GM18505 (cell line): ENCODE results near the gene RGR.
A peak's percentile ranks its signal among the peaks of the same experiment; 100 is the strongest.

Source experiments
- ATAC-seq: cut with Tn5 transposase; IDR thresholded peaks from one replicate; pipeline ENCODE4 v1.9.1; 2021; ENCODE audit not compliant: unreplicated experiment
- POLR2A ChIP-seq: IDR thresholded peaks from 4 replicates; pipeline ENCODE4 v1.6.1; 2011; ENCODE audit warnings: borderline replicate concordance; ENCODE audit not compliant: insufficient read depth, insufficient read length; ENCODE audit errors: extremely low read depth

The RGR gene

GRCh38 chr10:84244651-84245270 is at the start of gene RGR:
TSS of gene RGR (plus strand) at chr10:84245053. CDS start at chr10:84245091, 38 bp downstream.
- no peak for ATAC-seq
- no peak for TF ChIP-seq POLR2A

GRCh38 chr10:84196083-84196482 is 48.8 kb upstream of the RGR start:
- no peak for TF ChIP-seq POLR2A
- no peak for ATAC-seq

DNA sequence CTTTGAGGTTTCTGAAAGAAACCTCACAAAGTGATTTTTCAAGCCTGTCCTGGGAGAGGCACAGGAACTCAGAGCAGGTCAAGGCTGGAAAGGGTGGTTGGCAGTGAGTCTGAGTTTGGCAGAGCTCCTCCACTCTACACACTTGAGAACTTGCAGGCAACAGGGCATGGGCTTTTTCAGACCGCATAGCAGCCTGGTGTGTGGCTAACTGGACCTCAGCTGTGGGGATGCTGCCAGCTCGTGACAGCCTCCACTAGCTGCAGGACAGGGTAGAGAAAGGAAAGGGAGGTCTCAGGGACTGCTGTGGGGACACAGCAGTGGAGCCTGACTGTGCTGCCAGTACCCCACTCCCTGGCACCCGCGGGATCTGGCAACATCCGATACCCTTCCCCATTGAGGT is 47.9 kb upstream of the RGR start:
- no peak for TF ChIP-seq POLR2A
- ATAC-seq, result no peak

DNA sequence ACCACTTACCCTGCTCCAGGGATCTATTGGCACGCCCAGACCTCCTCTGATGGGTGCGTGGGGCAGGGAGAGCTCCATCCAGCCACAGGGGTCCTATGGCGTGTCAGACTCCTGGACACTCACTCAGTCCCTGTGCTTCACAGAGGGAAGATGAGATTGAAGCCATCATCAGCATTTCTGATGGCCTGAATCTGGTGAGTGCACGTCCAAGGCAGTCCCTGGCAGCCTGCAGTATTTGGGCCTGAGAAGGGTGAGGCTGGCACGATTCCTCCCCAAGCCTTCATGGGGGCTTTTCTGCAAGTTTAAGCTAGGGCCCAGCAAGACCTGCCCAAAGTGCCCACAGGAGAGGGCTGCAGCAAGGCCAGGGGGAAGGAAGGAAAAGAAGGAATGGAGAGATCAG is 47.2 kb upstream of the RGR start:
- no peak for ATAC-seq
- TF ChIP-seq POLR2A, result no peak

GRCh38 chr10:84198206-84198915 is 46.5 kb upstream of the RGR start:
- ATAC-seq, result no peak
- no peak for TF ChIP-seq POLR2A

- TF ChIP-seq POLR2A, result no peak
- ATAC-seq, result no peak
Measured at GRCh38 chr10:84200537-84201243, 44.2 kb upstream of the RGR start.

GRCh38 chr10:84201244-84201606 is 43.6 kb upstream of the RGR start:
- TF ChIP-seq POLR2A, result no peak
- no peak for ATAC-seq

- no peak for ATAC-seq
- no peak for TF ChIP-seq POLR2A
Measured at GRCh38 chr10:84201682-84202081, 43.2 kb upstream of the RGR start.

DNA sequence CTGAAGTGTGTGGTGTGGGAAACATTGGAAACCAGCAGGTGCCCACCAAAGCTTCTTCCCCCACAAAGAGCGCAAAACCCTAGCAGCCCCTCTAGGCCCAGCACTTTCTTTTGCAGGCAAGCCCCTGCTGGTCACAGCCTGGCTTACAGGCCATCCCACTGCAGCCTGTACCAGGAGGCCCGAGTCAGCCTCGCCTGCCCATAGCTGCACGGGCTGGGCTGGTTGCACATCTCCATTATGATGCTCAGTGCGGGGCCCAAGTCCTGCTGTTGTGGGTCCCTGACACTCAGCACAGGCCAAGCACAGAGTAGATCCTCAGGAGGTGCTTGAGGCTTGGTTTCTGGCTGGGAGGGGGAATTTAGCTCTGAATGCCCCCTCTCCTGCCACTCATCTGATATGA is 42.5 kb upstream of the RGR start:
- ATAC-seq, result no peak
- no peak for TF ChIP-seq POLR2A

DNA sequence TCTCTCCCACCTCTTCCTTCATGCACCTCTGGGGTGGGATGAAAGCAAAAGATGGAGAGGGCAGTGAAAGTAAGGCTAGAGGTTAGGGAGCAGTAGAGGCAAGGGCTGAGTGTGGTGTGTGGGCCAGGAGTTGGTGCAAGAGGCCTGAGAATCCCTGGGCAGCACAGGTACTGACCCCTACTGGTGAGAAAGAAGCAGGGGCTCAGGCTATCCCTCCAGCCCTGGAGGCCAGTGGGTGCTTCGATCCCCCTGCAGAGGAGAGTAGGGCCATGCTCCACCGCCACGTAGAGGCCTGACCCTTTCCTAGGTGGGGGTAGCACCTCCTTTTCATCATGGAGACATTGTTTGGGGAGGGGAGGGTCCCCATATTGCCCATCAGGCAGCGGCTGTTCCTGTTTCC is 40.7 kb upstream of the RGR start:
- peak; percentile 59 for ATAC-seq
- TF ChIP-seq POLR2A, result no peak

GRCh38 chr10:84204610-84205009 is 40.2 kb upstream of the RGR start:
- no peak for ATAC-seq
- TF ChIP-seq POLR2A, result no peak

DNA sequence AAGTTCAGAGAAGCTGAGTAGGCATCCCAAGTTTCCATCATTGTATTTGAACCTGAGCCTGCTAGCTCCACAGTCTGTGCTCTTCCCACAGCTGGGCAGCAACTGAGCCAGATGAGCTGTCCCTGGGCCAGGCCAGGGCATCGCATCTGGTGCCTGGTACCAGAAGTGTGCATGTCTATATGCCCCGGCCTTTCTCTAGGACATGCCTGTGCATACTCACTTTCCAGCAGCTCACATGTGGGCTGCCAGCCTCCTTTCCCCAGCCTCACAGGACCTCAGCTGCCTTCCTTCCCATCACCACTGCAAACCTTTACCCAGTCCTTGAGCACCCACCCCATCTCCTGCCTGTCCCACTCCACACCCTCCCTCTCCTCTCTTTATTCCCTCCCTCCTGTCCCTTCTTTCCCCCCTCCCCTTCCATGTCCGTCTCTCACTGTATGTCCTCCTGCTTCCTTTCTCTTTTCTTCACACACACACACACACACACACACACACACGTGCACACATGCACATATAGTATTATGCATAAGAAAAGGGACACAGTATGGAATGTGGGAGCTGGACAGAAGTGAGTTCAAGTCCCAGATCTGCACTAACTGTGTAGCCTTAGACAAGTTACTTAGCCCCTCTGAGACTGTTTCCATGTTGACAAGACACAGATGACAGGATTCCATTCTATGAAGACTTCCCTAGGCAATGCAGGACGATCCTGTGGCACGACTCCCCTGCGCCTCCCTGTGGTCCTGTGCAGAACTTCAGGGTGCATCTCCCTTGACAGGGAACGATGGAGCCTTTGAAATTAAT is 39.6 kb upstream of the RGR start:
- ATAC-seq, result peak; percentile 74
- TF ChIP-seq POLR2A, result no peak

- no peak for TF ChIP-seq POLR2A
- ATAC-seq, result no peak
Measured at GRCh38 chr10:84205853-84206525, 38.9 kb upstream of the RGR start.
